22Rv1 (cell line): ENCODE results near the gene GRAMD4.

Experiments
- CTCF ChIP-seq: fragments of 450-650 bp; IDR thresholded peaks from 2 replicates; pipeline ENCODE4 v1.5.1; 2017; ENCODE audit warnings: mild to moderate bottlenecking
- ZFX ChIP-seq: fragments of 450-650 bp; IDR thresholded peaks from 2 replicates; pipeline ENCODE4 v1.6.1; 2017; ENCODE audit warnings: antibody characterized with exemption, borderline replicate concordance

DNA sequence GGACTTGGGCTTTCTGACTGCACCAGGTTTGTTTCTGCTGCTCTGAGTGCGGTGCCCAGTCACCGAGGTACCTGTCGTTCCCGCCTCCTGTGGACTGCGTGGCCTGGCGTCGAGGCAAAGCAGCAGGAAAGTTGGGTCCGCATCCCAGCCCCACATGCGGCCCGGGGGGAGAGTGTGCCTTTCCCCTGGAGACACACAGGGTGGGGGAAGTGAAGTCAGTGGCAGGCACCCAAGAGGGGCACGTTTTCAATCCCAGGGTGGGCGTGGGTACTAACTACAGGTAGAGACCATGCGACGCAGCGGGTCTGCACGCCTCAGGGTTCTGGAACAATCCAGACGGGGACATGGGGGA, 25.3 kb upstream of the GRAMD4 start:
- TF ChIP-seq CTCF (no peak), ZFX (no peak)
